SU-DHL-6 (cell line): ENCODE data around the gene PIGB.

Experiments
- EZH2phosphoT487 ChIP-seq: fragments of 200-600 bp; sonication (generic), shearing (Covaris generic); conservative IDR thresholded peaks from 2 replicates; pipeline ENCODE4 v1.6.1; 2018; ENCODE audit warnings: mild to moderate bottlenecking, antibody characterized with exemption, low read length, moderate library complexity, mixed read lengths
- TF ChIP-seq, protein P1 (sequence below): fragments of 200-600 bp; sonication (generic); IDR thresholded peaks from one replicate; pipeline ENCODE4 v1.5.1; 2017; ENCODE audit warnings: antibody characterized with exemption, mild to moderate bottlenecking, low read length, moderate library complexity; ENCODE audit not compliant: insufficient read depth, poor library complexity, severe bottlenecking

DNA sequence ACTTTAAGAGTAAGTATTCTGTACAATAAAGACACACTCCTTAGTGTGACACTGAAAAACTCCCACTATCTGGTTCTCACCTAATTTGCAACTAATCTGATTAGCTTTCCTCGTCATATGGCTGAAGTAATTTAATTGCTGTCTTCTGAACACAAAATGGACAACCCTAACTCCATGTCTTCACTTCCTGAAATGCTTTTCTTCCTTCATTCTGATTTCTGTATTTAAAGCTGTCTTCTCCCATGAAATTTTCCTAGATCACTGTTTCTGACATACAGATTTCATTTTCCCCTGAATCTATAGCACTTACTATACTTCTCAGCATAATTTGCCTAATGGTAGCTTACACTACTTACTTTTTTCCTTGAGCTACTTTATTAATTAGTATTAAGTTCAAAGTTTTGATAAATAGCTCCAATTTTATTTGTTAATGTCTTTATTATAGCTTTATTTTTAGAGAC lies 82.8 kb downstream of the PIGB start:
- TF ChIP-seq, protein P1, sequence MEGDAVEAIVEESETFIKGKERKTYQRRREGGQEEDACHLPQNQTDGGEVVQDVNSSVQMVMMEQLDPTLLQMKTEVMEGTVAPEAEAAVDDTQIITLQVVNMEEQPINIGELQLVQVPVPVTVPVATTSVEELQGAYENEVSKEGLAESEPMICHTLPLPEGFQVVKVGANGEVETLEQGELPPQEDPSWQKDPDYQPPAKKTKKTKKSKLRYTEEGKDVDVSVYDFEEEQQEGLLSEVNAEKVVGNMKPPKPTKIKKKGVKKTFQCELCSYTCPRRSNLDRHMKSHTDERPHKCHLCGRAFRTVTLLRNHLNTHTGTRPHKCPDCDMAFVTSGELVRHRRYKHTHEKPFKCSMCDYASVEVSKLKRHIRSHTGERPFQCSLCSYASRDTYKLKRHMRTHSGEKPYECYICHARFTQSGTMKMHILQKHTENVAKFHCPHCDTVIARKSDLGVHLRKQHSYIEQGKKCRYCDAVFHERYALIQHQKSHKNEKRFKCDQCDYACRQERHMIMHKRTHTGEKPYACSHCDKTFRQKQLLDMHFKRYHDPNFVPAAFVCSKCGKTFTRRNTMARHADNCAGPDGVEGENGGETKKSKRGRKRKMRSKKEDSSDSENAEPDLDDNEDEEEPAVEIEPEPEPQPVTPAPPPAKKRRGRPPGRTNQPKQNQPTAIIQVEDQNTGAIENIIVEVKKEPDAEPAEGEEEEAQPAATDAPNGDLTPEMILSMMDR = no peak
- no peak for TF ChIP-seq EZH2phosphoT487
